H1 (cell line): ENCODE data around the gene OPCML. TPM values are rescaled to one million over a fixed set of nuclear protein-coding genes. Genes with fewer than 3 reads are reported as not detected.

ENCODE experiments used
- CTCF ChIA-PET: fragments of 300-600 bp; sonication (Branson Sonifier 250); formaldehyde crosslinking; loops from one replicate; lab custom pipeline; 2021; ENCODE audit not compliant: partially characterized antibody; lab: Charles Lee
- POLR2A ChIA-PET: fragments of 300-600 bp; sonication (Branson Sonifier 250); formaldehyde crosslinking; loops from one replicate; lab custom pipeline; 2021; ENCODE audit warnings: inconsistent platforms; ENCODE audit not compliant: partially characterized antibody; lab: Charles Lee
- DNase-seq, 2 experiments: peaks; one replicate each; pipeline versions ENCODE4 v3.0.0 to v3.0.0-alpha.2; 2010 to 2022; ENCODE audit warnings: low spot score in 2 of 2, low read depth in 1 of 2, mixed read lengths in 1 of 2
- FAIRE-seq: peaks from 2 replicates; lab custom pipeline; 2011; peaks lifted over from hg19 to GRCh38; lab: Jason Lieb, UNC
- H2AFZ ChIP-seq: 2 replicates; pipeline ENCODE4 v1.8.1; 2012; ENCODE audit warnings: low read length, inconsistent platforms
- H2AK5ac ChIP-seq: 2 replicates; pipeline ENCODE4 v1.6.1; 2013; ENCODE audit warnings: low read depth, low read length
- H2BK120ac ChIP-seq: replicated peaks from 2 replicates; pipeline ENCODE3; 2013; ENCODE audit warnings: low read depth, low read length, inconsistent platforms
- H2BK12ac ChIP-seq: 2 replicates; pipeline ENCODE4 v1.6.1; 2013; ENCODE audit warnings: low read depth, low read length
- H2BK15ac ChIP-seq: 2 replicates; pipeline ENCODE4 v1.6.1; 2013; ENCODE audit warnings: low read length
- H2BK20ac ChIP-seq: 2 replicates; pipeline ENCODE4 v1.6.1; 2013; ENCODE audit warnings: low read length
- H2BK5ac ChIP-seq: 2 replicates; pipeline ENCODE4 v1.6.1; 2013; ENCODE audit warnings: low read depth, low read length
- H3K14ac ChIP-seq: 2 replicates; pipeline ENCODE4 v1.6.1; 2013; ENCODE audit warnings: inconsistent platforms; ENCODE audit not compliant: insufficient read length
- H3K18ac ChIP-seq: 2 replicates; pipeline ENCODE4 v1.6.1; 2013; ENCODE audit warnings: low read length; ENCODE audit errors: extremely low read depth
- H3K23ac ChIP-seq: 2 replicates; pipeline ENCODE4 v1.6.1; 2013; ENCODE audit warnings: inconsistent platforms; ENCODE audit not compliant: insufficient read length
- H3K23me2 ChIP-seq: 2 replicates; pipeline ENCODE4 v1.6.1; 2013; ENCODE audit warnings: low read depth, low read length
- H3K27ac ChIP-seq: 2 replicates; pipeline ENCODE4 v1.6.1; 2011; ENCODE audit warnings: low read depth, low read length, inconsistent platforms
- H3K27me3 ChIP-seq, 4 experiments: replicated peaks in 1 of 4; 1 replicate in 1 of 4; 2 replicates in 3 of 4; pipeline versions ENCODE4 v1.6.1 to v1.8.1; 2011 to 2013; ENCODE audit warnings: low read length in 3 of 4, mild to moderate bottlenecking in 3 of 4, inconsistent platforms in 2 of 4, mixed read lengths in 2 of 4, moderate library complexity in 1 of 4; ENCODE audit not compliant: control insufficient read depth in 3 of 4, insufficient read depth in 3 of 4; ENCODE audit errors: extremely low read depth in 1 of 4
- H3K36me3 ChIP-seq, 4 experiments: 2 replicates each; pipeline versions ENCODE4 v1.6.1 to v1.8.1; 2011 to 2013; ENCODE audit warnings: mild to moderate bottlenecking in 4 of 4, low read length in 3 of 4, moderate library complexity in 2 of 4, control low read depth in 1 of 4, inconsistent platforms in 1 of 4; ENCODE audit not compliant: insufficient read depth in 4 of 4, control insufficient read depth in 2 of 4
- H3K4ac ChIP-seq: replicated peaks from 2 replicates; pipeline ENCODE3; 2013; ENCODE audit warnings: low read length, low read depth, mixed read lengths, inconsistent platforms; ENCODE audit not compliant: insufficient read length
- H3K4me1 ChIP-seq, 4 experiments: replicated peaks in 1 of 4; 1 replicate in 1 of 4; 2 replicates in 3 of 4; pipeline versions ENCODE4 v1.6.1 to v1.8.1; 2011 to 2013; ENCODE audit warnings: low read length in 3 of 4, inconsistent platforms in 2 of 4, mixed read lengths in 1 of 4; ENCODE audit not compliant: insufficient read depth in 4 of 4, control insufficient read depth in 3 of 4
- H3K4me2 ChIP-seq, 2 experiments: 2 replicates each; pipeline versions ENCODE4 v1.6.1 to v1.8.1; 2011 to 2013; ENCODE audit warnings: low read depth in 2 of 2, low read length in 2 of 2, control low read depth in 1 of 2, inconsistent platforms in 1 of 2, mild to moderate bottlenecking in 1 of 2; ENCODE audit not compliant: insufficient read depth in 1 of 2
- H3K4me3 ChIP-seq, 4 experiments: fragments of 200-600, 300-600 bp in 1 of 4; sonication (generic), shearing (Covaris generic), sonication (Bioruptor Twin) in 1 of 4; 2 replicates each; pipeline versions ENCODE4 v1.5.1 to v1.8.1; 2011 to 2016; ENCODE audit warnings: low read length in 4 of 4, low read depth in 3 of 4, control low read depth in 2 of 4, inconsistent platforms in 2 of 4, mild to moderate bottlenecking in 2 of 4, mixed read lengths in 1 of 4, moderate library complexity in 1 of 4; ENCODE audit not compliant: insufficient read depth in 2 of 4; ENCODE audit errors: extremely low read depth in 1 of 4
- H3K56ac ChIP-seq: replicated peaks from 2 replicates; pipeline ENCODE3; 2013; ENCODE audit warnings: low read depth, mild to moderate bottlenecking, mixed read lengths, low read length, inconsistent platforms; ENCODE audit not compliant: insufficient read length
- H3K79me1 ChIP-seq: 2 replicates; pipeline ENCODE4 v1.6.1; 2013; ENCODE audit warnings: low read depth, low read length, control low read depth
- H3K79me2 ChIP-seq, 2 experiments: 2 replicates each; pipeline versions ENCODE4 v1.6.1 to v1.8.1; 2012 to 2013; ENCODE audit warnings: low read length in 2 of 2, mild to moderate bottlenecking in 2 of 2, inconsistent platforms in 1 of 2; ENCODE audit not compliant: insufficient read depth in 2 of 2, control insufficient read depth in 1 of 2
- H3K9ac ChIP-seq, 4 experiments: replicated peaks in 1 of 4; 1 replicate in 1 of 4; 2 replicates in 3 of 4; pipeline versions ENCODE4 v1.6.1 to v1.8.1; 2011 to 2013; ENCODE audit warnings: low read depth in 3 of 4, low read length in 3 of 4, control low read depth in 2 of 4, mild to moderate bottlenecking in 2 of 4, moderate library complexity in 2 of 4, inconsistent platforms in 1 of 4; ENCODE audit errors: extremely low read depth in 1 of 4
- H3K9me3 ChIP-seq, 2 experiments: 2 replicates each; pipeline versions ENCODE4 v1.6.1 to v1.8.1; 2012 to 2013; ENCODE audit warnings: mild to moderate bottlenecking in 2 of 2, moderate library complexity in 2 of 2, control low read depth in 1 of 2, inconsistent platforms in 1 of 2, low read depth in 1 of 2, low read length in 1 of 2, mixed read lengths in 1 of 2; ENCODE audit not compliant: insufficient read depth in 2 of 2
- H4K20me1 ChIP-seq, 2 experiments: replicated peaks in 1 of 2; 2 replicates each; pipeline versions ENCODE3 to v1.8.1; 2011 to 2013; ENCODE audit warnings: inconsistent platforms in 2 of 2, low read length in 2 of 2, mild to moderate bottlenecking in 1 of 2; ENCODE audit not compliant: insufficient read depth in 2 of 2, control insufficient read depth in 1 of 2
- H4K5ac ChIP-seq: 2 replicates; pipeline ENCODE4 v1.6.1; 2013; ENCODE audit warnings: low read length, low read depth, mixed read lengths, inconsistent platforms; ENCODE audit not compliant: insufficient read length
- H4K8ac ChIP-seq: 2 replicates; pipeline ENCODE4 v1.8.0; 2013; ENCODE audit warnings: mild to moderate bottlenecking, moderate library complexity, low read length, inconsistent platforms; ENCODE audit not compliant: insufficient read depth; ENCODE audit errors: extremely low read depth
- H4K91ac ChIP-seq: replicated peaks from 2 replicates; pipeline ENCODE3; 2013; ENCODE audit warnings: low read length, mixed read lengths, inconsistent platforms; ENCODE audit not compliant: insufficient read length
- JUN ChIP-seq: IDR thresholded peaks from 2 replicates; pipeline ENCODE4 v1.6.1; 2011; ENCODE audit warnings: low read depth, mild to moderate bottlenecking, improper control_type of control experiment, low read length
- POLR2A ChIP-seq, 2 experiments: IDR thresholded peaks; 1 replicate in 1 of 2; 2 replicates in 1 of 2; pipeline ENCODE4 v1.6.1; 2011; ENCODE audit warnings: low read depth in 2 of 2, low read length in 2 of 2, mild to moderate bottlenecking in 2 of 2; ENCODE audit errors: control extremely low read depth in 1 of 2
- WGBS, 2 experiments: shearing (Covaris generic) in 1 of 2; methylation state at CpG; one replicate each; pipeline versions ENCODE4 v1.1.6 to v1.1.7; 2013 to 2015; ENCODE audit warnings: low lambda C conversion rate in 2 of 2, mixed read lengths in 2 of 2, inconsistent platforms in 1 of 2, low coverage in 1 of 2, missing lambda C conversion rate in 1 of 2; ENCODE audit not compliant: insufficient replicate concordance in 2 of 2, insufficient coverage in 1 of 2, insufficient read length in 1 of 2; ENCODE audit errors: extremely low coverage in 1 of 2, missing lambda C conversion rate in 1 of 2; 5-methylcytosine and 5-hydroxymethylcytosine counted together
- polyA plus RNA-seq, 7 experiments: library from polyadenylated mRNA; depleted of rRNA in 3 of 7; stranded (reverse) in 5 of 7; unstranded in 2 of 7; fragments of >200 nt in 5 of 7; fragments of 200-250 nt in 2 of 7; gene quantifications; 1 replicate in 5 of 7; 2 replicates in 1 of 7; 4 replicates in 1 of 7; pipeline versions ENCODE4 v1.2.1 to v1.2.3, GENCODE V29; 2011 to 2013; ENCODE audit warnings: missing spikeins in 2 of 7, mixed read lengths in 2 of 7
- total RNA-seq: library from RNA; stranded (reverse); fragmentation: NEBNext Ultra II Directional; extraction: Animal tissue kit (Norgen Biotek cat#: 25700); gene quantifications from 2 replicates; pipeline ENCODE4 v1.2.1, GENCODE V29; 2021

OPCML gene
- total and polyA plus RNA-seq, 2 of the 8 experiments (the other 6 are each of a cell fraction or from before 2014, with no cell fraction given): 2.3 to 3.1 TPM

GRCh38 chr11:132601875-132602274 lies 930.4 kb downstream of the OPCML start:
- DNase-seq: no peak
- Histone ChIP-seq H3K56ac (no peak overlapping the region), H3K9ac (no peak overlapping the region), H2BK5ac (no peak overlapping the region), H2BK12ac (no peak overlapping the region), H4K20me1 (no peaks in the 10 kb centered on the region), H3K9me3 (no peaks in the 10 kb centered on the region), H3K79me2 (no peaks in the 10 kb centered on the region), H4K8ac (no peak overlapping the region), H2BK120ac (no peak overlapping the region), H3K4me2 (no peak overlapping the region), H2BK15ac (no peak overlapping the region), H3K36me3 (no peaks in the 10 kb centered on the region), H3K27me3 (no peaks in the 10 kb centered on the region), H3K23me2 (no peaks in the 10 kb centered on the region), H2AFZ (no peak overlapping the region), H2BK20ac (no peak overlapping the region), H2AK5ac (no peak overlapping the region), H4K5ac (no peak overlapping the region), H3K18ac (no peak overlapping the region), H3K4me1 (no peaks in the 10 kb centered on the region; a peak in 1 of 7 replicates), H3K79me1 (no peaks in the 10 kb centered on the region), H3K27ac (no peak overlapping the region), H3K4me3 (no peak overlapping the region), H4K91ac (no peak overlapping the region), H3K14ac (no peak overlapping the region), H3K4ac (no peak overlapping the region), H3K23ac (no peak overlapping the region)
- POLR2A ChIA-PET: no interaction called here
- CTCF ChIA-PET: interaction anchor here (0.6 kb wide), 1 partner anchor 96 kb away, joined by 4 read pairs; no protein-coding TSS in a partner anchor
- 89% methylated on average over 2 of the region's 2 CpGs; no CpG with 5 or more reads in 1 of the 2 experiments for WGBS, 2 experiments
- no peak for FAIRE-seq
- TF ChIP-seq JUN: no peak
- no peak for TF ChIP-seq POLR2A (IDR thresholded peaks at IDR 0.05; ENCODE audit: control extremely low read depth in 1 of 2, low read depth in 2 of 2, low read length in 2 of 2)
